GM21447 (cell line): ENCODE data around the gene FHIP1A.
"Not testable (repeated sequence)": the region's sequence is repeated elsewhere in the genome, so short reads cannot be mapped to it uniquely, and the experiment has no call there.

ENCODE experiments used
- ATAC-seq: cut with Tn5 transposase; IDR thresholded peaks from one replicate; pipeline ENCODE4 v1.9.1; 2021; ENCODE audit not compliant: unreplicated experiment

The FHIP1A gene

GRCh38 chr4:151408630-151409469 lies at the start of gene FHIP1A:
Gene FHIP1A (plus strand): TSS chr4:151409176. CDS start chr4:151566260, 157,084 bp downstream.
- peak; percentile 76 for ATAC-seq

GRCh38 chr4:151359576-151359975 lies 49.4 kb upstream of the FHIP1A start:
- no peak for ATAC-seq

- ATAC-seq = no peak
Measured at GRCh38 chr4:151361126-151361525, 47.9 kb upstream of the FHIP1A start.

GRCh38 chr4:151361966-151362365 lies 47.0 kb upstream of the FHIP1A start:
- no peak for ATAC-seq

- peak; percentile 96 for ATAC-seq
Measured at GRCh38 chr4:151362404-151363164, 46.4 kb upstream of the FHIP1A start.

- no peak for ATAC-seq
Measured at GRCh38 chr4:151376540-151376939, 32.4 kb upstream of the FHIP1A start.

GRCh38 chr4:151389311-151389710 lies 19.7 kb upstream of the FHIP1A start:
- ATAC-seq = no peak

- not testable (repeated sequence) for ATAC-seq
Measured at GRCh38 chr4:151389799-151390198, 19.2 kb upstream of the FHIP1A start.

GRCh38 chr4:151395873-151396272 lies 13.1 kb upstream of the FHIP1A start:
- ATAC-seq = no peak

- no peak for ATAC-seq
Measured at GRCh38 chr4:151400343-151400742, 8.6 kb upstream of the FHIP1A start.

GRCh38 chr4:151401739-151402138 lies 7.2 kb upstream of the FHIP1A start:
- no peak for ATAC-seq

- ATAC-seq = no peak
Measured at GRCh38 chr4:151402145-151402865, 6.7 kb upstream of the FHIP1A start.

GRCh38 chr4:151403656-151404055 lies 5.3 kb upstream of the FHIP1A start:
- no peak for ATAC-seq

- not testable (repeated sequence) for ATAC-seq
Measured at GRCh38 chr4:151404802-151405201, 4.2 kb upstream of the FHIP1A start.

GRCh38 chr4:151407018-151407417 lies 2.0 kb upstream of the FHIP1A start:
- ATAC-seq = no peak

GRCh38 chr4:151407466-151408379 lies 1.3 kb upstream of the FHIP1A start:
- peak; percentile 88 for ATAC-seq

- ATAC-seq = peak; percentile 1
Measured at GRCh38 chr4:151408380-151408629, 671 bp upstream of the FHIP1A start.

GRCh38 chr4:151409470-151410313 lies 716 bp downstream of the FHIP1A start:
- no peak for ATAC-seq

- ATAC-seq = no peak
Measured at GRCh38 chr4:151415978-151416377, 7.0 kb downstream of the FHIP1A start.

GRCh38 chr4:151417164-151417571 lies 8.2 kb downstream of the FHIP1A start:
- no peak for ATAC-seq
